Measurements from ENCODE around the gene TET2. TPM values are rescaled to one million over a fixed set of nuclear protein-coding genes. Genes with fewer than 3 reads are reported as not detected.
A peak's percentile ranks its signal among the peaks of the same experiment; 100 is the strongest.

The TET2 gene
- total and polyA plus RNA-seq, 11 donors, result 2.9 to 25.6 (median 13.7) TPM

DNA sequence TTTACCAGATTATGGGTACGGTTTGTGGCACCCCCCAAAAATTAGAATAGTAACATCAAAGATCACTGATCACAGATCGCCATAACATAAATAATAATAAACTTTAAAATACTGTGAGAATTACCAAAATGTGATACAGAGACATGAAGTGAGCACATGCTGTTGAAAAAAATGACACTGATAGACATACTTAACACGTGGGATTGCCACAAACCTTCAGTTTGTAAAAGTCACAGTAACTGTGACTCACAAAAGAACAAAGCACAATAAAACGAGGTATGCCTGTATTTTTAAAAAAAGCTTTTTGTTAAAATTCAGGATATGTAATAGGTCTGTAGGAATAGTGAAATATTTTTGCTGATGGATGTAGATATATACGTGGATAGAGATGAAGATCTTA lies 93.4 kb downstream of the TET2 start:
- 90 to 92% (median 91%) methylated on average over 5 of the region's 5 CpGs for WGBS, 4 donors
- DNase-seq (no peak), ATAC-seq (no peak)
- Histone ChIP-seq H3K9me3 (no peaks in the 10 kb centered on the region), H3K36me3 (peaks cover 0 to 63% (median 33%) of the 10 kb centered on the region in 9 donors), H3K4me3 (no peak overlapping the region), H3K4me1 (peaks cover 0 to 22% (median 6%) of the 10 kb centered on the region in 12 donors), H3K27me3 (no peaks in the 10 kb centered on the region), H3K27ac (no peak overlapping the region)
- intact Hi-C loops (cut with DNase I), result loop anchor here in 3 of 10 donors (10.0 kb wide), 2 partner anchors 95 to 235 kb away; partner anchors contain the start of genes TET2 (in 2 of the 3) and PPA2 (in 1 of the 3)
- TF ChIP-seq, protein P1, sequence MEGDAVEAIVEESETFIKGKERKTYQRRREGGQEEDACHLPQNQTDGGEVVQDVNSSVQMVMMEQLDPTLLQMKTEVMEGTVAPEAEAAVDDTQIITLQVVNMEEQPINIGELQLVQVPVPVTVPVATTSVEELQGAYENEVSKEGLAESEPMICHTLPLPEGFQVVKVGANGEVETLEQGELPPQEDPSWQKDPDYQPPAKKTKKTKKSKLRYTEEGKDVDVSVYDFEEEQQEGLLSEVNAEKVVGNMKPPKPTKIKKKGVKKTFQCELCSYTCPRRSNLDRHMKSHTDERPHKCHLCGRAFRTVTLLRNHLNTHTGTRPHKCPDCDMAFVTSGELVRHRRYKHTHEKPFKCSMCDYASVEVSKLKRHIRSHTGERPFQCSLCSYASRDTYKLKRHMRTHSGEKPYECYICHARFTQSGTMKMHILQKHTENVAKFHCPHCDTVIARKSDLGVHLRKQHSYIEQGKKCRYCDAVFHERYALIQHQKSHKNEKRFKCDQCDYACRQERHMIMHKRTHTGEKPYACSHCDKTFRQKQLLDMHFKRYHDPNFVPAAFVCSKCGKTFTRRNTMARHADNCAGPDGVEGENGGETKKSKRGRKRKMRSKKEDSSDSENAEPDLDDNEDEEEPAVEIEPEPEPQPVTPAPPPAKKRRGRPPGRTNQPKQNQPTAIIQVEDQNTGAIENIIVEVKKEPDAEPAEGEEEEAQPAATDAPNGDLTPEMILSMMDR (IDR thresholded peaks at IDR 0.05), result no peak
- TF ChIP-seq POLR2A (IDR thresholded peaks at IDR 0.05), result no peak

DNA sequence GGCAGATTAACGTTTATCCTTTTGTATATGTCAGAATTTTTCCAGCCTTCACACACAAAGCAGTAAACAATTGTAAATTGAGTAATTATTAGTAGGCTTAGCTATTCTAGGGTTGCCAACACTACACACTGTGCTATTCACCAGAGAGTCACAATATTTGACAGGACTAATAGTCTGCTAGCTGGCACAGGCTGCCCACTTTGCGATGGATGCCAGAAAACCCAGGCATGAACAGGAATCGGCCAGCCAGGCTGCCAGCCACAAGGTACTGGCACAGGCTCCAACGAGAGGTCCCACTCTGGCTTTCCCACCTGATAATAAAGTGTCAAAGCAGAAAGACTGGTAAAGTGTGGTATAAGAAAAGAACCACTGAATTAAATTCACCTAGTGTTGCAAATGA lies 94.8 kb downstream of the TET2 start:
- Histone ChIP-seq H3K27me3 (no peaks in the 10 kb centered on the region), H3K4me3 (no peak overlapping the region), H3K27ac (peak overlapping the region in 1 of 12 donors; percentile 18), H3K9me3 (no peaks in the 10 kb centered on the region), H3K36me3 (peaks cover 0 to 49% (median 19%) of the 10 kb centered on the region in 9 donors), H3K4me1 (peaks cover 0 to 27% (median 6%) of the 10 kb centered on the region in 12 donors)
- TF ChIP-seq POLR2A (IDR thresholded peaks at IDR 0.05), result no peak
- TF ChIP-seq, protein P1 (IDR thresholded peaks at IDR 0.05), result no peak
- intact Hi-C loops (cut with DNase I), result loop anchor here in 3 of 10 donors (10.0 kb wide), 2 partner anchors 97 to 233 kb away; partner anchors contain the start of genes TET2 (in 2 of the 3) and PPA2 (in 1 of the 3)
- DNase-seq (peak; percentile 65 to 80 (median 70)), ATAC-seq (peak; percentile 95 to 98 (median 98))
- WGBS, 4 donors, result 44 to 56% (median 49%) methylated on average over 4 of the region's 4 CpGs

DNA sequence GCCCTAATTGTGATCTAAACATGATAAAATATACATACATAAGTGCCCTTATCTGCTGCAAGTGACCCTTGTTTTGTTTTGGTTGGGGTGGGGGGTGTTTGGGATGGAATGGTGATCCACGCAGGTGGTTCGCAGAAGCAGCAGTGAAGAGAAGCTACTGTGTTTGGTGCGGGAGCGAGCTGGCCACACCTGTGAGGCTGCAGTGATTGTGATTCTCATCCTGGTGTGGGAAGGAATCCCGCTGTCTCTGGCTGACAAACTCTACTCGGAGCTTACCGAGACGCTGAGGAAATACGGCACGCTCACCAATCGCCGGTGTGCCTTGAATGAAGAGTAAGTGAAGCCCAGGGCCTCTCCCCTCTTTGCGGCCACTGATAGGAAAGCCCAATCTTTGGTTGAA lies 96.8 kb downstream of the TET2 start:
- intact Hi-C loops (cut with DNase I), result loop anchor here in 3 of 10 donors (10.0 kb wide), 2 partner anchors 99 to 231 kb away; partner anchors contain the start of genes TET2 (in 2 of the 3) and PPA2 (in 1 of the 3)
- DNase-seq, result peak in 1 of 5 donors; percentile 23
- no peak overlapping the region for H3K27ac ChIP-seq
- no peak for ATAC-seq
- H3K9me3 ChIP-seq, result no peaks in the 10 kb centered on the region
- H3K4me3 ChIP-seq, result no peak overlapping the region
- TF ChIP-seq POLR2A (IDR thresholded peaks at IDR 0.05), result no peak
- TF ChIP-seq, protein P1 (IDR thresholded peaks at IDR 0.05), result no peak
- peaks cover 0 to 35% (median 14%) of the 10 kb centered on the region in 9 donors for H3K36me3 ChIP-seq
- 95 to 97% (median 96%) methylated on average over 13 of the region's 13 CpGs for WGBS, 4 donors
- no peaks in the 10 kb centered on the region for H3K27me3 ChIP-seq
- peaks cover 0 to 24% (median 3%) of the 10 kb centered on the region in 12 donors for H3K4me1 ChIP-seq

DNA sequence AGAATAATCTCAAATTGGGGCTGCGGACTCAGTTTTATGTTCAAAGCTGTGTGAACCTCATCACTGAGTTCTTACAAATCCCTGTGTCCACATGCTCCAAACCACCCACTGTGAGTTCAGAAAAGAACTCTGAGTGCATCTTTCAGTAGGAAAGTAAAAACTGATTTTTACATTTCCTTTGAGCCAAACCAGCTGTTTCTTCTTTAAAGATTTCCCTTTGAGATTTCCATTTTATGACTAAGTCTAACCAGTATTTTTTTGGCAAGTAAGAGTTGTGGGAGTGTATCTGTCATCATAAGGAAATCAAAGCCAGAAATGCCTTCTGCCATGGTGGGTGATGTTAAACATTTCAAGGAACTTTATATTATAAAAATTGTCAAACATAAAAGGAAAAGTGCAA lies 100.0 kb downstream of the TET2 start:
- Histone ChIP-seq H3K27ac (no peak overlapping the region), H3K4me3 (no peak overlapping the region), H3K27me3 (no peaks in the 10 kb centered on the region), H3K36me3 (peaks cover 0 to 38% (median 22%) of the 10 kb centered on the region in 9 donors), H3K4me1 (peaks cover 0 to 13% (median 2%) of the 10 kb centered on the region in 12 donors), H3K9me3 (no peaks in the 10 kb centered on the region)
- ATAC-seq, result peak in 3 of 4 donors; percentile 44 to 68 (median 53)
- no peak for TF ChIP-seq POLR2A (IDR thresholded peaks at IDR 0.05)
- TF ChIP-seq, protein P1 (IDR thresholded peaks at IDR 0.05), result no peak
- intact Hi-C loops (cut with DNase I), result loop anchor here in 5 of 10 donors (5.0 to 10.0 kb wide), 3 partner anchors 99 to 228 kb away; partner anchors contain the start of genes TET2 (in 4 of the 5) and PPA2 (in 1 of the 5)
- WGBS, 4 donors, result 75 to 87% (median 81%) methylated on average over 1 of the region's 1 CpG
- DNase-seq, result no peak
